HepG2 (cell line): ENCODE data around the gene PTF1A. TPM values are rescaled to one million over a fixed set of nuclear protein-coding genes. Genes with fewer than 3 reads are reported as not detected.

Experiments used
- ATAC-seq: fragments of 200-7000 bp; cut with Tn5 transposase; 3 replicates; pipeline ENCODE4 v1.9.1; 2020; ENCODE audit warnings: mild to moderate bottlenecking, moderate library complexity
- BruUV-seq: library from RNA; stranded (reverse); fragments of 400-500 nt; replicated peaks from 2 replicates; lab custom pipeline; 2021; lab: Mats Ljungman, UMichigan
- CTCF ChIA-PET: fragments of 300-600 bp; formaldehyde crosslinking; extraction: SDS; loops from one replicate; lab custom pipeline; 2021; ENCODE audit warnings: low total read pairs, inconsistent platforms, low intra/inter-chr PET ratio; lab: Yijun Ruan, JAX
- POLR2A ChIA-PET: fragments of 350-600 bp; sonication (Branson Sonifier 250); formaldehyde crosslinking; loops from one replicate; lab custom pipeline; 2020; ENCODE audit warnings: antibody characterized with exemption, inconsistent platforms; lab: Yijun Ruan, JAX
- DNase-seq: peaks from one replicate; pipeline ENCODE4 v3.0.0-alpha.2; 2015; ENCODE audit warnings: low spot score
- FAIRE-seq: peaks from 3 replicates; lab custom pipeline; 2011; peaks lifted over from hg19 to GRCh38; lab: Jason Lieb, UNC
- H2AFZ ChIP-seq: one replicate; pipeline ENCODE4 v1.6.1; 2011; ENCODE audit warnings: low read length, inconsistent platforms
- H3K27ac ChIP-seq: fragments of 300-600 bp; 3 replicates; pipeline ENCODE4 v1.8.0; 2011; ENCODE audit warnings: mixed run types, mild to moderate bottlenecking, mixed read lengths, low read length, inconsistent platforms; ENCODE audit not compliant: insufficient read depth; ENCODE audit errors: extremely low read length
- H3K27me3 ChIP-seq, 2 experiments: fragments of 200-600 bp in 1 of 2; 2 replicates in 1 of 2; 3 replicates in 1 of 2; pipeline versions ENCODE4 v1.6.0 to v1.8.0; 2011; ENCODE audit warnings: low read length in 2 of 2, mild to moderate bottlenecking in 2 of 2, moderate library complexity in 2 of 2, inconsistent platforms in 1 of 2; ENCODE audit not compliant: insufficient read depth in 2 of 2, control insufficient read depth in 1 of 2
- H3K36me3 ChIP-seq, 2 experiments: fragments of 200-600 bp in 1 of 2; replicated peaks in 1 of 2; 2 replicates in 1 of 2; 3 replicates in 1 of 2; pipeline versions ENCODE4 v1.5.1 to v1.8.0; 2011; ENCODE audit warnings: low read length in 2 of 2, inconsistent platforms in 1 of 2; ENCODE audit not compliant: insufficient read depth in 2 of 2, control insufficient read depth in 1 of 2
- H3K4me1 ChIP-seq: 2 replicates; pipeline ENCODE4 v1.5.1; 2012; ENCODE audit warnings: low read length, inconsistent platforms; ENCODE audit not compliant: insufficient read depth
- H3K4me2 ChIP-seq: 2 replicates; pipeline ENCODE4 v1.6.0; 2011; ENCODE audit warnings: low read depth, low read length, inconsistent platforms
- H3K4me3 ChIP-seq, 3 experiments: fragments of 200-600 bp in 1 of 3; sonication (generic), shearing (Covaris generic) in 1 of 3; replicated peaks in 1 of 3; 2 replicates each; pipeline ENCODE4 v1.5.1; 2011 to 2016; ENCODE audit warnings: low read length in 3 of 3, inconsistent platforms in 2 of 3, low read depth in 2 of 3, mild to moderate bottlenecking in 2 of 3, control low read depth in 1 of 3, mixed read lengths in 1 of 3; ENCODE audit not compliant: insufficient read depth in 1 of 3
- H3K79me2 ChIP-seq: one replicate; pipeline ENCODE4 v1.6.1; 2011; ENCODE audit warnings: low read length, inconsistent platforms; ENCODE audit not compliant: insufficient read depth
- H3K9ac ChIP-seq: 2 replicates; pipeline ENCODE4 v1.6.0; 2011; ENCODE audit warnings: mild to moderate bottlenecking, low read depth, low read length, inconsistent platforms; ENCODE audit not compliant: insufficient read depth
- H3K9me3 ChIP-seq: 2 replicates; pipeline ENCODE4 v1.5.1; 2012; ENCODE audit warnings: mild to moderate bottlenecking, low read length
- H4K20me1 ChIP-seq: 2 replicates; pipeline ENCODE4 v1.6.0; 2011; ENCODE audit warnings: inconsistent platforms, mild to moderate bottlenecking, low read length, moderate library complexity; ENCODE audit not compliant: insufficient read depth
- NPAS2 ChIP-seq: sonication (generic); formaldehyde crosslinking; IDR thresholded peaks from 2 replicates; pipeline ENCODE4 v1.8.0; 2022; ENCODE audit warnings: mild to moderate bottlenecking, missing genetic modification reagents, borderline replicate concordance
- TCF12 ChIP-seq, 2 experiments: fragments of 450-650 bp in 1 of 2; sonication (generic) in 1 of 2; formaldehyde crosslinking in 1 of 2; IDR thresholded peaks; 2 replicates each; pipeline versions ENCODE4 v1.6.1 to v1.8.0; 2017 to 2022; ENCODE audit warnings: antibody characterized with exemption in 1 of 2, mild to moderate bottlenecking in 1 of 2, missing genetic modification reagents in 1 of 2, moderate library complexity in 1 of 2
- WGBS: methylation state at CpG from one replicate; pipeline ENCODE4 v1.1.6; 2017; ENCODE audit warnings: low lambda C conversion rate; 5-methylcytosine and 5-hydroxymethylcytosine counted together
- in situ Hi-C: cut with HindIII; loops from 2 replicates; pipeline ENCODE4 v1.10.0; 2017; ENCODE audit warnings: low pct_unique_long_range_greater_than_20kb; ENCODE audit not compliant: extremely low pct_ligation_motif_present
- intact Hi-C: fragments of 100-400 bp; cut with micrococcal nuclease; formaldehyde crosslinking; loops from one replicate; pipeline ENCODE4 v1.10.0; 2022; ENCODE audit not compliant: unreplicated experiment
- polyA plus RNA-seq, 8 experiments: library from polyadenylated mRNA; depleted of rRNA in 3 of 8; stranded (reverse) in 7 of 8; unstranded in 1 of 8; fragments of >200 nt; fragmentation: Illumina TruSeq in 4 of 8; extraction: Trizol in 4 of 8; gene quantifications; 2 replicates each; pipeline versions ENCODE4 v1.2.1 to v1.2.3, GENCODE V29; 2011 to 2016; ENCODE audit warnings: low read depth in 4 of 8, missing spikeins in 1 of 8, mixed read lengths in 1 of 8; ENCODE audit not compliant: insufficient read depth in 1 of 8
- total RNA-seq, 5 experiments: library from RNA; depleted of rRNA; stranded (reverse); fragments of >200 nt; fragmentation: Illumina TruSeq; extraction: Trizol; gene quantifications; 2 replicates each; pipeline ENCODE4 v1.2.3, GENCODE V29; 2016; ENCODE audit warnings: low read depth in 1 of 5
- TF ChIP-seq, protein P1 (sequence below): IDR thresholded peaks from 2 replicates; pipeline ENCODE4 v1.6.1; 2016; ENCODE audit warnings: mild to moderate bottlenecking, missing biosample characterization, missing genetic modification reagents
- TF ChIP-seq, protein P2 (sequence below): sonication (generic); formaldehyde crosslinking; IDR thresholded peaks from 2 replicates; pipeline ENCODE4 v1.4.0; 2020; ENCODE audit warnings: missing genetic modification reagents, borderline replicate concordance
- TF ChIP-seq, protein P3 (sequence below): sonication (generic); formaldehyde crosslinking; IDR thresholded peaks from 2 replicates; pipeline ENCODE4 v1.8.0; 2022; ENCODE audit warnings: mild to moderate bottlenecking, missing genetic modification reagents

PTF1A gene
- total and polyA plus RNA-seq, 2 of the 13 experiments (the other 11 are each of a cell fraction or from before 2014, with no cell fraction given), result not detected

DNA sequence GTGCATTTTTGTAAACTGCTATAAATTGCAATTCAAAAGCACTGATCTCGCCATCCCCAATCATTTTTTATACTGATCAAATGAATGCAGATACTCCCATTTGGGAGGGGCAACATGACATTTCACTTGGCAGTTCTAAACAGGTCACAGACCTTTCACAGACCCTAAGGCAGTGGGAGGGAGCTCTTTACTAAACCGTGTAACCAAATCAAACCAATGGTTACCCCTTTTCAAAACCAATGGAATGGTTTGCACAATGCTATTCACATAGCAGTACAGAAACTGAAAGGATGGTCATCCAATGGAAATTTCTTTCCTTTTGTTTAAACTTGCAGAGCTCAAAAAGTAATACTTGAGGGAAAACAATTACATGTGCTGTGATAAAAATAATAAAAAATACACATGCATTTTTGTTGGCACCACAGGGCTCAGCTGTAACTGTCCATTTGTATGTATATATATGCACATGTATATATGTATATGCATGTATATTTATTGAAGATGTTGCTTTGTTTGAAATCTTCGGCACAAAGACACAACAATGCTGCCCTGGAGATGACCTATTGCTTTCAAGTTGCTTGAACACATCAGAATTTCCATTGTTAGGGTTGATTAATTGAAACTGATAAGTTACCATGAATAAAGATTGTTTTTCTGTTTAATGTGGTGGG lies 14.0 kb downstream of the PTF1A start:
- H3K79me2 ChIP-seq, result no peaks in the 10 kb centered on the region
- ChIA-PET POLR2A (no interaction called here), CTCF (no interaction called here)
- H3K36me3 ChIP-seq, result no peaks in the 10 kb centered on the region
- no peak overlapping the region for H3K27ac ChIP-seq
- FAIRE-seq (no peak), DNase-seq (no peak), ATAC-seq (no peak)
- H2AFZ ChIP-seq, result no peak overlapping the region
- no peaks in the 10 kb centered on the region for H3K9me3 ChIP-seq
- H3K4me1 ChIP-seq, result peaks cover 11% of the 10 kb centered on the region
- no peak overlapping the region for H3K4me2 ChIP-seq
- intact Hi-C loops (no loop called here), in situ Hi-C loops (no loop called here)
- TF ChIP-seq NPAS2 (CRISPR knock-in tag) (no peak), TCF12 (IDR thresholded peaks at IDR 0.05) (no peak), TCF12 (CRISPR knock-in tag; IDR thresholded peaks at IDR 0.05) (no peak)
- TF ChIP-seq, protein P1, sequence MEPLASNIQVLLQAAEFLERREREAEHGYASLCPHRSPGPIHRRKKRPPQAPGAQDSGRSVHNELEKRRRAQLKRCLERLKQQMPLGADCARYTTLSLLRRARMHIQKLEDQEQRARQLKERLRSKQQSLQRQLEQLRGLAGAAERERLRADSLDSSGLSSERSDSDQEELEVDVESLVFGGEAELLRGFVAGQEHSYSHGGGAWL, result no peak
- TF ChIP-seq, protein P2, sequence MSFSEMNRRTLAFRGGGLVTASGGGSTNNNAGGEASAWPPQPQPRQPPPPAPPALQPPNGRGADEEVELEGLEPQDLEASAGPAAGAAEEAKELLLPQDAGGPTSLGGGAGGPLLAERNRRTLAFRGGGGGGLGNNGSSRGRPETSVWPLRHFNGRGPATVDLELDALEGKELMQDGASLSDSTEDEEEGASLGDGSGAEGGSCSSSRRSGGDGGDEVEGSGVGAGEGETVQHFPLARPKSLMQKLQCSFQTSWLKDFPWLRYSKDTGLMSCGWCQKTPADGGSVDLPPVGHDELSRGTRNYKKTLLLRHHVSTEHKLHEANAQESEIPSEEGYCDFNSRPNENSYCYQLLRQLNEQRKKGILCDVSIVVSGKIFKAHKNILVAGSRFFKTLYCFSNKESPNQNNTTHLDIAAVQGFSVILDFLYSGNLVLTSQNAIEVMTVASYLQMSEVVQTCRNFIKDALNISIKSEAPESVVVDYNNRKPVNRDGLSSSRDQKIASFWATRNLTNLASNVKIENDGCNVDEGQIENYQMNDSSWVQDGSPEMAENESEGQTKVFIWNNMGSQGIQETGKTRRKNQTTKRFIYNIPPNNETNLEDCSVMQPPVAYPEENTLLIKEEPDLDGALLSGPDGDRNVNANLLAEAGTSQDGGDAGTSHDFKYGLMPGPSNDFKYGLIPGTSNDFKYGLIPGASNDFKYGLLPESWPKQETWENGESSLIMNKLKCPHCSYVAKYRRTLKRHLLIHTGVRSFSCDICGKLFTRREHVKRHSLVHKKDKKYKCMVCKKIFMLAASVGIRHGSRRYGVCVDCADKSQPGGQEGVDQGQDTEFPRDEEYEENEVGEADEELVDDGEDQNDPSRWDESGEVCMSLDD (CRISPR knock-in tag), result no peak
- TF ChIP-seq, protein P3, sequence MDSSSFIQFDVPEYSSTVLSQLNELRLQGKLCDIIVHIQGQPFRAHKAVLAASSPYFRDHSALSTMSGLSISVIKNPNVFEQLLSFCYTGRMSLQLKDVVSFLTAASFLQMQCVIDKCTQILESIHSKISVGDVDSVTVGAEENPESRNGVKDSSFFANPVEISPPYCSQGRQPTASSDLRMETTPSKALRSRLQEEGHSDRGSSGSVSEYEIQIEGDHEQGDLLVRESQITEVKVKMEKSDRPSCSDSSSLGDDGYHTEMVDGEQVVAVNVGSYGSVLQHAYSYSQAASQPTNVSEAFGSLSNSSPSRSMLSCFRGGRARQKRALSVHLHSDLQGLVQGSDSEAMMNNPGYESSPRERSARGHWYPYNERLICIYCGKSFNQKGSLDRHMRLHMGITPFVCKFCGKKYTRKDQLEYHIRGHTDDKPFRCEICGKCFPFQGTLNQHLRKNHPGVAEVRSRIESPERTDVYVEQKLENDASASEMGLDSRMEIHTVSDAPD, result no peak
- H3K4me3 ChIP-seq, result no peak overlapping the region
- no peaks in the 10 kb centered on the region for H4K20me1 ChIP-seq
- 2% methylated on average over 3 of the region's 3 CpGs for WGBS
- H3K27me3 ChIP-seq, result peaks cover 1 to 30% of the 10 kb centered on the region in 2 experiments; a peak in 4 of 5 replicates
- H3K9ac ChIP-seq, result no peak overlapping the region
- no TSS peak for BruUV-seq
